K562 (cell line): ENCODE measurements around the gene BEND5. TPM values are rescaled to one million over a fixed set of nuclear protein-coding genes. Genes with fewer than 3 reads are reported as not detected.

ENCODE experiments used
- ATAC-seq: fragments of 200-7000 bp; cut with Tn5 transposase; 3 replicates; pipeline ENCODE4 v1.9.1; 2020; ENCODE audit warnings: moderate library complexity
- BruUV-seq: library from RNA; stranded (reverse); fragments of 400-500 nt; replicated peaks from 2 replicates; lab custom pipeline; 2021; lab: Mats Ljungman, UMichigan
- CTCF ChIA-PET: fragments of 300-600 bp; formaldehyde crosslinking; extraction: SDS; loops from one replicate; lab custom pipeline; 2021; ENCODE audit warnings: low intra/inter-chr PET ratio; lab: Yijun Ruan, JAX
- POLR2A ChIA-PET: fragments of 300-600, 350-650 bp; sonication (Branson Sonifier 250); formaldehyde crosslinking; extraction: SDS; loops from one replicate; lab custom pipeline; 2021; ENCODE audit warnings: antibody characterized with exemption, inconsistent platforms; lab: Yijun Ruan, JAX
- DNase-seq, 4 experiments: peaks; one replicate each; pipeline versions ENCODE4 v3.0.0 to v3.0.0-alpha.2; 2011 to 2018; ENCODE audit warnings: low spot score in 3 of 4, mixed read lengths in 3 of 4; ENCODE audit errors: extremely low read depth in 1 of 4
- FAIRE-seq: peaks from 2 replicates; lab custom pipeline; 2011; peaks lifted over from hg19 to GRCh38; lab: Jason Lieb, UNC
- H2AFZ ChIP-seq: 2 replicates; pipeline ENCODE4 v1.6.0; 2011; ENCODE audit warnings: low read depth, low read length, control low read depth, inconsistent platforms
- H3K27ac ChIP-seq: fragments of 200-600 bp; 3 replicates; pipeline ENCODE4 v1.8.0; 2011; ENCODE audit warnings: low read depth, mild to moderate bottlenecking, control low read depth, inconsistent platforms, low read length, moderate library complexity, mixed read lengths; ENCODE audit errors: extremely low read depth
- H3K27me3 ChIP-seq, 2 experiments: fragments of 300-600 bp in 1 of 2; 2 replicates in 1 of 2; 3 replicates in 1 of 2; pipeline versions ENCODE4 v1.6.0 to v1.8.0; 2011; ENCODE audit warnings: inconsistent platforms in 2 of 2, low read length in 2 of 2, mild to moderate bottlenecking in 1 of 2, mixed read lengths in 1 of 2, moderate library complexity in 1 of 2; ENCODE audit not compliant: control insufficient read depth in 2 of 2, insufficient read depth in 2 of 2
- H3K36me3 ChIP-seq: fragments of 300-600 bp; 3 replicates; pipeline ENCODE4 v1.8.0; 2011; ENCODE audit warnings: mild to moderate bottlenecking, low read length, inconsistent platforms; ENCODE audit not compliant: control insufficient read depth, insufficient read depth
- H3K4me1 ChIP-seq, 2 experiments: fragments of 200-600 bp in 1 of 2; replicated peaks in 1 of 2; 2 replicates in 1 of 2; 3 replicates in 1 of 2; pipeline versions ENCODE4 v1.5.1 to v1.8.0; 2011; ENCODE audit warnings: inconsistent platforms in 2 of 2, low read length in 2 of 2, mild to moderate bottlenecking in 1 of 2, mixed read lengths in 1 of 2, moderate library complexity in 1 of 2; ENCODE audit not compliant: control insufficient read depth in 2 of 2, insufficient read depth in 2 of 2
- H3K4me2 ChIP-seq: 2 replicates; pipeline ENCODE4 v1.6.1; 2011; ENCODE audit warnings: low read length, control low read depth, inconsistent platforms, mixed read lengths; ENCODE audit not compliant: insufficient read depth
- H3K4me3 ChIP-seq: fragments of 200-600 bp; sonication (generic), shearing (Covaris generic); 2 replicates; pipeline ENCODE4 v1.5.1; 2016; ENCODE audit warnings: control low read depth, inconsistent platforms
- H3K79me2 ChIP-seq: fragments of 200-600 bp; 3 replicates; pipeline ENCODE4 v1.8.0; 2011; ENCODE audit warnings: low read length, inconsistent platforms; ENCODE audit not compliant: control insufficient read depth, insufficient read depth
- H3K9ac ChIP-seq, 2 experiments: 2 replicates each; pipeline versions ENCODE4 v1.6.0 to v1.6.1; 2011; ENCODE audit warnings: low read depth in 2 of 2, low read length in 2 of 2, control low read depth in 1 of 2, inconsistent platforms in 1 of 2, mild to moderate bottlenecking in 1 of 2, mixed read lengths in 1 of 2; ENCODE audit not compliant: insufficient read depth in 1 of 2
- H3K9me1 ChIP-seq: one replicate; pipeline ENCODE4 v1.6.0; 2011; ENCODE audit warnings: inconsistent platforms, mild to moderate bottlenecking, low read length, moderate library complexity; ENCODE audit not compliant: control insufficient read depth, insufficient read depth
- H3K9me3 ChIP-seq: replicated peaks from 2 replicates; pipeline ENCODE4 v1.5.1; 2011; ENCODE audit warnings: low read depth, low read length, inconsistent platforms; ENCODE audit not compliant: control insufficient read depth, insufficient read depth
- H4K20me1 ChIP-seq: replicated peaks from 2 replicates; pipeline ENCODE4 v1.6.1; 2011; ENCODE audit warnings: low read length, inconsistent platforms, mixed read lengths; ENCODE audit not compliant: control insufficient read depth, insufficient read depth
- FOXA1 ChIP-seq: fragments of 450-650 bp; IDR thresholded peaks from 2 replicates; pipeline ENCODE4 v1.6.1; 2016; ENCODE audit warnings: mild to moderate bottlenecking, borderline replicate concordance
- WGBS: fragments of 100-300 bp; shearing (Covaris generic); methylation state at CpG from one replicate; pipeline ENCODE4 v1.1.6; 2016; ENCODE audit warnings: low coverage, mixed read lengths; ENCODE audit not compliant: insufficient coverage; ENCODE audit errors: missing lambda C conversion rate; 5-methylcytosine and 5-hydroxymethylcytosine counted together
- in situ Hi-C: fragments of 300-500 bp; cut with MboI; formaldehyde crosslinking; loops from 4 replicates; pipeline ENCODE4 v1.15.0; 2018; ENCODE audit warnings: inconsistent platforms, mixed read lengths
- intact Hi-C: fragments of 100-400 bp; cut with micrococcal nuclease; formaldehyde crosslinking; loops from 2 replicates; pipeline ENCODE4 v1.14.2; 2022
- polyA plus RNA-seq, 8 experiments: library from polyadenylated mRNA; depleted of rRNA in 4 of 8; stranded (reverse) in 5 of 8; unstranded in 3 of 8; fragments of >200 nt; fragmentation: Nextera tagmentation in 2 of 8; fragmentation: Illumina TruSeq in 1 of 8; extraction: Ambion mirVana in 2 of 8; extraction: Trizol in 1 of 8; gene quantifications; 2 replicates each; pipeline versions ENCODE4 v1.2.1 to v1.2.3, GENCODE V29; 2011 to 2014; ENCODE audit warnings: inconsistent platforms in 1 of 8, missing spikeins in 1 of 8
- total RNA-seq, 7 experiments: library from RNA; depleted of rRNA in 6 of 7; stranded (reverse); fragments of >200 nt in 6 of 7; fragmentation: Illumina TruSeq in 2 of 7; extraction: Trizol in 2 of 7; gene quantifications; 2 replicates each; pipeline versions ENCODE4 v1.2.1 to v1.2.3, GENCODE V29; 2011 to 2021; ENCODE audit warnings: low replicate concordance in 1 of 7
- TF ChIP-seq, protein P1 (sequence below), 2 experiments: IDR thresholded peaks; 2 replicates each; pipeline ENCODE4 v1.6.1; 2011; ENCODE audit warnings: borderline replicate concordance in 1 of 2, control low read depth in 1 of 2, low read depth in 1 of 2, low read length in 1 of 2, mild to moderate bottlenecking in 1 of 2, mixed read lengths in 1 of 2, moderate library complexity in 1 of 2; ENCODE audit not compliant: insufficient read depth in 1 of 2, insufficient read length in 1 of 2, poor library complexity in 1 of 2, severe bottlenecking in 1 of 2; ENCODE audit errors: extremely low read depth in 1 of 2
- TF ChIP-seq, protein P2 (sequence below): fragments of 450-650 bp; IDR thresholded peaks from 2 replicates; pipeline ENCODE4 v1.6.1; 2018; ENCODE audit not compliant: partially characterized antibody

The BEND5 gene
- total and polyA plus RNA-seq, 9 of the 15 experiments (the other 6 are each of a cell fraction or from before 2014, with no cell fraction given): not detected

DNA sequence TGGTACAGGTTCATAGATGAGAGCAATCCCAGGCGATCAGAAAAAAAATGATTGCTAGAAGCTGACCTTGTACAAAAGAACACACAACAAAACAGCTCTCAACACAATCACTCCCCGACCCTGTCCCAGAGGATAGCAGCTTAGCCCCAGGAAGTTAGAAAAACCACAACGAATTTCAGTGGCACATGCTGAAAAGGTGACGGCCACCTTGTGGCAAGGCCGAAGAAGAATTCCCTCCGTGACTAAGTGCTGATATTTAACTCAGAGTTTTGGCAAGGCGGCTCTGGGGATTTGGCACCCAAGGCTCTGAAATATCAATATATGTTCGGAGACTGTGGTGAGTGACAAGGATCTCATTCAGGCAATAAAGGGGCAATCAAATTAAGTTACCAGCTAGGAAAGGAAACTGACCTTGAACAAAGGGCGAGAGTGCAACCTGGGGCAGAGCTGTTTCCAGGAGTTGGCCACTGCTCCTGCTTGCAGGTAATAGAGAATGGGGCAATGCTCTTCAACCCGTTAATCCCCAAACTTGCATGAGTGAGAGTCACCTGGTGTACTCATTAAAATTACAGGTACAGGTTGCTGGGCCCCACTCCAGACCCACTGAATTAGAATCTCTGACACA, 96.2 kb downstream of the BEND5 start:
- H3K4me3 ChIP-seq: no peak overlapping the region
- H3K36me3 ChIP-seq: no peaks in the 10 kb centered on the region
- no peaks in the 10 kb centered on the region for H3K27me3 ChIP-seq
- FAIRE-seq (no peak), DNase-seq (no peak), ATAC-seq (no peak)
- H3K4me1 ChIP-seq: no peaks in the 10 kb centered on the region
- no peak for TF ChIP-seq FOXA1
- TF ChIP-seq, protein P1, sequence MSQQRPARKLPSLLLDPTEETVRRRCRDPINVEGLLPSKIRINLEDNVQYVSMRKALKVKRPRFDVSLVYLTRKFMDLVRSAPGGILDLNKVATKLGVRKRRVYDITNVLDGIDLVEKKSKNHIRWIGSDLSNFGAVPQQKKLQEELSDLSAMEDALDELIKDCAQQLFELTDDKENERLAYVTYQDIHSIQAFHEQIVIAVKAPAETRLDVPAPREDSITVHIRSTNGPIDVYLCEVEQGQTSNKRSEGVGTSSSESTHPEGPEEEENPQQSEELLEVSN (IDR thresholded peaks at IDR 0.05; ENCODE audit: borderline replicate concordance in 1 of 2, extremely low read depth in 1 of 2, insufficient read depth in 1 of 2, insufficient read length in 1 of 2, low read depth in 1 of 2, low read length in 1 of 2, poor library complexity in 1 of 2, severe bottlenecking in 1 of 2): peak in 1 of 2 experiments; percentile 37
- ChIA-PET POLR2A (interaction anchor here (0.7 kb wide), 1 partner anchor 600 kb away, joined by 3 read pairs; no protein-coding TSS in a partner anchor), CTCF (no interaction called here)
- no TSS peak for BruUV-seq
- 1% methylated on average over 10 of the region's 10 CpGs for WGBS
- no peaks in the 10 kb centered on the region for H3K79me2 ChIP-seq
- H3K9ac ChIP-seq: no peak overlapping the region
- H4K20me1 ChIP-seq: no peaks in the 10 kb centered on the region
- no peaks in the 10 kb centered on the region for H3K9me1 ChIP-seq
- H3K4me2 ChIP-seq: no peak overlapping the region
- in situ Hi-C loops: no loop called here
- intact Hi-C loops: no loop called here
- H2AFZ ChIP-seq: no peak overlapping the region
- H3K27ac ChIP-seq: no peak overlapping the region
- no peaks in the 10 kb centered on the region for H3K9me3 ChIP-seq

DNA sequence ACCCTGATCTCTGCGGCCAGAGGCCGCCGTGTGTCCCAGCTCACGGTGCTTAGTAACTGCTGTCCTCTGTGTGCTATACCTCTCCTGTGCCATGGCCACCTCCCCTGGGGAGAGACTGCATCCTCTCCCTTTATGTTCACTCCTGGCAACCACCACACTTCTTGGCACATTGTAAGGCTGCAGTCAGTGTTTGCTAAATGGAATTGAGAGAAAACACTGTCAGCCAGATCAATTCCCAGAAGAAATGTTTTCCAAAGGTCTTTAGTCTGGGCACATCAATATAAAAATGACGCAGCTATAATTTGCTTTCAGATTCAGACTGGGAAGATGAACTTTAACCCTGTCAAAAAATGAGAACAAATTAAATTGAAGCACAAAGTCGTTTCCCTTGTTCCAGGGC, 96.8 kb downstream of the BEND5 start:
- ATAC-seq (no peak), DNase-seq (no peak), FAIRE-seq (no peak)
- CTCF ChIA-PET: no interaction called here
- H3K4me3 ChIP-seq: no peak overlapping the region
- no peaks in the 10 kb centered on the region for H3K36me3 ChIP-seq
- no TSS peak for BruUV-seq
- intact Hi-C loops (no loop called here), in situ Hi-C loops (loop anchor here (10.0 kb wide), 1 partner anchor 1665 kb away; no protein-coding TSS in a partner anchor)
- 0% methylated on average over 6 of the region's 6 CpGs for WGBS
- no peak overlapping the region for H2AFZ ChIP-seq
- H3K27ac ChIP-seq: no peak overlapping the region
- no peaks in the 10 kb centered on the region for H4K20me1 ChIP-seq
- no peaks in the 10 kb centered on the region for H3K9me1 ChIP-seq
- H3K9ac ChIP-seq: no peak overlapping the region
- TF ChIP-seq, protein P2, sequence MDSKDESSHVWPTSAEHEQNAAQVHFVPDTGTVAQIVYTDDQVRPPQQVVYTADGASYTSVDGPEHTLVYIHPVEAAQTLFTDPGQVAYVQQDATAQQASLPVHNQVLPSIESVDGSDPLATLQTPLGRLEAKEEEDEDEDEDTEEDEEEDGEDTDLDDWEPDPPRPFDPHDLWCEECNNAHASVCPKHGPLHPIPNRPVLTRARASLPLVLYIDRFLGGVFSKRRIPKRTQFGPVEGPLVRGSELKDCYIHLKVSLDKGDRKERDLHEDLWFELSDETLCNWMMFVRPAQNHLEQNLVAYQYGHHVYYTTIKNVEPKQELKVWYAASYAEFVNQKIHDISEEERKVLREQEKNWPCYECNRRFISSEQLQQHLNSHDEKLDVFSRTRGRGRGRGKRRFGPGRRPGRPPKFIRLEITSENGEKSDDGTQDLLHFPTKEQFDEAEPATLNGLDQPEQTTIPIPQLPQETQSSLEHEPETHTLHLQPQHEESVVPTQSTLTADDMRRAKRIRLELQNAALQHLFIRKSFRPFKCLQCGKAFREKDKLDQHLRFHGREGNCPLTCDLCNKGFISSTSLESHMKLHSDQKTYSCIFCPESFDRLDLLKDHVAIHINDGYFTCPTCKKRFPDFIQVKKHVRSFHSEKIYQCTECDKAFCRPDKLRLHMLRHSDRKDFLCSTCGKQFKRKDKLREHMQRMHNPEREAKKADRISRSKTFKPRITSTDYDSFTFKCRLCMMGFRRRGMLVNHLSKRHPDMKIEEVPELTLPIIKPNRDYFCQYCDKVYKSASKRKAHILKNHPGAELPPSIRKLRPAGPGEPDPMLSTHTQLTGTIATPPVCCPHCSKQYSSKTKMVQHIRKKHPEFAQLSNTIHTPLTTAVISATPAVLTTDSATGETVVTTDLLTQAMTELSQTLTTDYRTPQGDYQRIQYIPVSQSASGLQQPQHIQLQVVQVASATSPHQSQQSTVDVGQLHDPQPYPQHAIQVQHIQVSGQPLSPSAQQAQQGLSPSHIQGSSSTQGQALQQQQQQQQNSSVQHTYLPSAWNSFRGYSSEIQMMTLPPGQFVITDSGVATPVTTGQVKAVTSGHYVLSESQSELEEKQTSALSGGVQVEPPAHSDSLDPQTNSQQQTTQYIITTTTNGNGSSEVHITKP: no peak
- no peaks in the 10 kb centered on the region for H3K4me1 ChIP-seq
- no peak overlapping the region for H3K4me2 ChIP-seq
- H3K79me2 ChIP-seq: no peaks in the 10 kb centered on the region
- no peaks in the 10 kb centered on the region for H3K27me3 ChIP-seq
- POLR2A ChIA-PET: no interaction called here
- no peaks in the 10 kb centered on the region for H3K9me3 ChIP-seq
